GM12892 (cell line): ENCODE measurements around the gene TSPY8.

Source experiments
- POLR2A ChIP-seq: IDR thresholded peaks from 2 replicates; pipeline ENCODE4 v1.6.1; 2011; ENCODE audit warnings: low read depth, low read length, control low read depth
- POLR2AphosphoS5 ChIP-seq: IDR thresholded peaks from 2 replicates; pipeline ENCODE4 v1.6.1; 2011; ENCODE audit warnings: low read depth, low read length, control low read depth

DNA sequence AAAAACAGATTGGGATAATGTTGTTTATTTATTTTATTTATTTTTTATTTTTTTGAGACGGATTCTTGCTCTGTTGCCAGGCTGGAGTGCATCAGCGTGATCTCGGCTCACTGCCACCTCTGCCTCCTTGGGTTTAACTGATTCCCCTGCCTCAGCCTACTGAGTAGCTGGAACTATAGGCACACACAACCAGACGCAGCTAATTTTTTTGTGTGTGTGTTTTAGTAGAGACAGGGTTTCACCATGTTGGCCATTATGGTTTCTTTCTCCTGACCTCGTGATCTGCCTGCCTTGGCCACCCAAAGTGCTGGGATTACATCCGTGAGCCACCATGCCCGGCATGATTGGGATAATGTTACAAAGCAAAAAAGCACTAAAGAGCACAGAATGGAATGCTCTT is 36.6 kb upstream of the TSPY8 start:
- TF ChIP-seq POLR2AphosphoS5, result no peak
- no peak for TF ChIP-seq POLR2A
